Measurements from ENCODE around the gene NDRG3.

- TF ChIP-seq POLR2AphosphoS5 (IDR thresholded peaks at IDR 0.05) (no peak), POLR2A (IDR thresholded peaks at IDR 0.05) (no peak), CTCF (IDR thresholded peaks at IDR 0.05) (no peak)
These were observed 139.5 kb downstream of the NDRG3 start for GRCh38 chr20:36606158-36607066.
